DOHH2 (cell line): ENCODE data around the gene ATP2A3.

Experiments used
- EZH2phosphoT487 ChIP-seq: fragments of 200-600 bp; sonication (generic); IDR thresholded peaks from 2 replicates; pipeline ENCODE4 v1.6.1; 2017; ENCODE audit warnings: borderline replicate concordance, mild to moderate bottlenecking, antibody characterized with exemption, low read length, moderate library complexity, mixed read lengths
- TF ChIP-seq, protein P1 (sequence below): fragments of 200-600 bp; sonication (generic); IDR thresholded peaks from one replicate; pipeline ENCODE4 v1.5.1; 2014; ENCODE audit warnings: antibody characterized with exemption, mild to moderate bottlenecking, low read depth, low read length; ENCODE audit not compliant: poor library complexity, severe bottlenecking

DNA sequence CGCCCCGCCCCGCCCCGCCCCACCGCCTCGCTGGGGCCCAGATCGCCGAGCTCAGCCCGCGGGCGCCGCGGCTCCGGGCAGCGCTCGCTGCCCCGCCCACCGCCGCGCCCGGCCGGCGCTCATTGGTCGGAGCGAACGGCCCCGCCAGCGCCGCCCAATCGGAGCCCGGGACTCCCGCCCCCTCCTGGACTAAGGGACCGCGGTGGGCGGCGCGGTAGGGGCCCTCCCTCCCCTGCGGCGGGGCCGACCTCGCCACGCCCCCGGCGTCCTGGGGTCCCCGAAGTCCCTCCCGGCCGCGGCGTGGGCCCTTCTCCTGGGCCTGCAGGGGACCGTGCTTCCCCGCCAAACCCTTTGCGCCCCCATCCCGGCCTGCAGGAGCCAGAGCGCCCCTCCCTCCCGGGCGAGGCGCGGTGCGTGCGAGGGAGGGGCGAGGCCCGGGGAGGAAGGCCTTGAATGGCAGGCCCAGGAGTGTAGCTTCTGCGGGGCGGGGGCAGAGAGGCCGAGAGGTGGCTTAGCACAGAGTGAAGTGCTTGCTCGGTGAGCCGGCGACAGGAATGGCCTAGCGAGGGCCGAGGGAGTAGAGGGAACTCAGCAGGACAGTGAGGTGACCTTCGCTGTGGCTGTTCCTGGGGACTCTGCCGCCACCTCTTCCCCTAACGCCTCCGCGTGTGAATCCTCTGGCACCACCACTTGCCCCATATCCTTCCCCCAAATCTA, 71.1 kb downstream of the ATP2A3 start, which contains the start of gene CAMKK1:
- TF ChIP-seq, protein P1, sequence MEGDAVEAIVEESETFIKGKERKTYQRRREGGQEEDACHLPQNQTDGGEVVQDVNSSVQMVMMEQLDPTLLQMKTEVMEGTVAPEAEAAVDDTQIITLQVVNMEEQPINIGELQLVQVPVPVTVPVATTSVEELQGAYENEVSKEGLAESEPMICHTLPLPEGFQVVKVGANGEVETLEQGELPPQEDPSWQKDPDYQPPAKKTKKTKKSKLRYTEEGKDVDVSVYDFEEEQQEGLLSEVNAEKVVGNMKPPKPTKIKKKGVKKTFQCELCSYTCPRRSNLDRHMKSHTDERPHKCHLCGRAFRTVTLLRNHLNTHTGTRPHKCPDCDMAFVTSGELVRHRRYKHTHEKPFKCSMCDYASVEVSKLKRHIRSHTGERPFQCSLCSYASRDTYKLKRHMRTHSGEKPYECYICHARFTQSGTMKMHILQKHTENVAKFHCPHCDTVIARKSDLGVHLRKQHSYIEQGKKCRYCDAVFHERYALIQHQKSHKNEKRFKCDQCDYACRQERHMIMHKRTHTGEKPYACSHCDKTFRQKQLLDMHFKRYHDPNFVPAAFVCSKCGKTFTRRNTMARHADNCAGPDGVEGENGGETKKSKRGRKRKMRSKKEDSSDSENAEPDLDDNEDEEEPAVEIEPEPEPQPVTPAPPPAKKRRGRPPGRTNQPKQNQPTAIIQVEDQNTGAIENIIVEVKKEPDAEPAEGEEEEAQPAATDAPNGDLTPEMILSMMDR, result no peak
- TF ChIP-seq EZH2phosphoT487, result no peak
